Measurements from ENCODE around the gene DDX51.

The DDX51 gene

GRCh38 chr12:132178801-132179401 is 34.8 kb upstream of the DDX51 start:
- DNase-seq, result peak; percentile 61

GRCh38 chr12:132178316-132178715 is 34.2 kb upstream of the DDX51 start:
- no peak for DNase-seq

GRCh38 chr12:132176920-132177551 is 32.9 kb upstream of the DDX51 start:
- no peak for DNase-seq

- DNase-seq, result no peak
Measured at GRCh38 chr12:132176385-132176919, 32.3 kb upstream of the DDX51 start.

DNA sequence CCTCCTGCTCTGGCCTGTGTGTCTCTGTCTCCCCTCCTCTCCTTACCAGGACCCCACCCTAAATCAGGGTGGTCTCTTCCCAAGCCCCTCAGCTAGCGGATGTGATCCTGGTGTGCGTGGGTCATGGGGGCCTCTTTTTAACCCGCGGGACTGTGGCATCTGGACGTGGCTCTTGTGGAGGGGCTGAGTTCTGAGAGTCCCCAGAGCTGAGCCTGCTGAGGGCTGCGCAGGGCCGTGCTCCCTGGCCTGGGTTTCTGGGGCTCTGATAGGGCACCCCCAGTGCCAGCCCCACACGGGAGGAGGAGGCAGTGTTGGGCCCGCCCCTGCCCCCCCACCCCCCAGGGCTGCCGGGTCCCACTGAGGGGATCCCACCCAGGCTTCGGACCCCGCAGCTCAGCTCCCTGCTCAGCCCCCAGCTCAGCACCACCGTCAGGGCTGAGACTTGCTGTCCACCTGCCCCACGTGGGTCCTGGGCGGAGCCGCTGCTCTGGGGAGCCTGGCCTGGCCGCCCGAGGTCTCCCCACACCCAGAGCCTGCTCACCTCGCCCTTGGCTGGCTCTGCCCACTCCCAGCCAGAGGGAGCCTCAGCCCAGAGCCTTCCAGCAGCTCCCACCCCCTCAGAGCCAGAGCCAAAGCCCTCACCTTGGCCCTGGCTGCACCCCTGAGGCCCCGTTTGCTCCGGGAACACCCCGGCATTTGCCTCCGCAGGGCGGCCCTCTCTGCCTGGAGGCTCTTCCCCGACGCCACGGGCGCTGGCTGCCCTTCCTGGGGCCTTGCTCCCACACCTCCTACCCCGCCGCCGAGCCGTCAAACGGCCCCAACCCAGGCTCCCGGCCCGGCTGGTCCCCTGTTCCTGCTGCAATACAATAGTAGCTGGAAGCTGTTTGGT is 31.6 kb upstream of the DDX51 start:
- no peak for DNase-seq

- no peak for DNase-seq
Measured at GRCh38 chr12:132174839-132175490, 30.8 kb upstream of the DDX51 start.

DNA sequence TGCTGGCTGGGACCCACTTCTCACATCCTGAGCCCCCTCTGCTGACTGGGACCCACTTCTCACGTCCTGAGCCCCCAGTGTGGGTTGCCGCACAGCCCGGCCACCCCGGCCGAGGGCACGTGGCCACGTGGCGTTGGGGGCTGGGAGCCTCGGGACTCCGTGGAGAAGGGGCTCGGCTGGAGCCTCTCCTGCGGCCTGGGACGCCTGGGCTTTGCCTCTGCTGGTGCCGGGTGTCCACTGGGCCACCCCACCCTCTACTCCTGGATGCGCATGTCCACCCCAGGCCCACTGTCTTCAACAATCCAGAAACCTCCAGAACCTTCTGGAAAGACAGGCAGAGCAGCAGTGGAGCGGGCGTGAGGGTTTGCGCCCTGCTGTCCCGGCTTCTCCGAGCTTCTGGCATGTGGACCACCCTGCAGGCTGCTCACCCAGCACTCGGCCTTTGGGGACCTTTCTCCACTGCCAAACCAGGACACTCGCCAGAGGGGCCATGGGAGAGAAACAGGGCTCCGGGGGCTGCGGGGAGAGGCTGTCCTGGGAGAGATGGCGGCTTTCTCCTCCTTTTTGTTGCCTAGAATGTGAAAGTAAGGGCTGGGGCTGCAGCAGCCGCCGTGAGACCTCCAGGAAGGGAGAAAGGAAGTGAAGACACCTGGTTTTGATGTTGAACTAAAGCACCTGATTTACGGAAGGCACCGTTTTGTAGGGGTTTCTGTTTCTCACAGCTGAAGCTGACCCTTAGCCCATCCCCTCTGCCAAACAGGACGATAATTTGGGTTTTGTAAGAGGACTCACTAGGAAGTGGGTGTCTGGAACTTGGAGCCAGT is 30.1 kb upstream of the DDX51 start:
- no peak for DNase-seq

DNA sequence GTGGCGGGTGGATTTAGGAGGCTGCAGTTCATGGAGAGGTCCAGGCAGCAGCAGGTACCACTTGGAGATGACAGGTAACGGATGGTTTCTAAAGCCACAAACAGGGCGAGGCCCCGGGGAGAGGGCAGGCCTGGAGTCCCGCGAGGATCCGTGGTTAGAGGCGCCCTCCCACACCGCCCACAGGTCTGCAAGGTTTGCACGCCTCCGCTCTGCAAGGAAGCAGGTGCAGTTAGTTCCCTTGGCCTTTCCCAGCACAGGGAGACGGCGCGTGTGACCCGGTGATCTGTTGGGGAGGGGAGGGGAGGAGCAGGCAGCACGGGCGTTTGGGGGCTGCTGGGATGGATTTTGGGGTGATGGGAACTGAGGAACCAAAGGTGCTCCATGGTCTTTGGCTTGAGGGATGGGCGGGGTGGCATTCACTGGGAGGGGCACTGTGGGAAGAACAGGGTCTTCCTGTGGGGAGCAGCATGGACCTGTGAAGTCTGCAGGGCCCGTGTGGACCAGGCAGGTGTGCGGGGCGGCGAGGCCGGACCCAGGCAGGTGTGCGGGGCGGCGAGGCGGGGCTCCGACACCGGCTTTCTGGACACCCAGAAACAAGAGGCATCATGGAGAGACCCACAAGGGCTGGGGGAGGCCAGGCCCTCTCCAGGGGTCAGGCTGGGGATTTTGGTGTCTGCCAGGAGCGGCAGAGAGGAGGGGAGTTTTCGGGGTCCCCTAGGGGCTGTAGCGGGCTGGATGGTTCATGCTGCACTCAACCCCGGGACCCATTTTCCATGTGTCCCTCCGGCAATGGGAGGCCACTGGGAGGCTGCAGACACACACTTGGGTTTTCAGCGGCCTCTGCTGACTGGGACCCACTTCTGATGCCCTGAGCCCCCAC is 29.3 kb upstream of the DDX51 start:
- DNase-seq, result no peak

DNA sequence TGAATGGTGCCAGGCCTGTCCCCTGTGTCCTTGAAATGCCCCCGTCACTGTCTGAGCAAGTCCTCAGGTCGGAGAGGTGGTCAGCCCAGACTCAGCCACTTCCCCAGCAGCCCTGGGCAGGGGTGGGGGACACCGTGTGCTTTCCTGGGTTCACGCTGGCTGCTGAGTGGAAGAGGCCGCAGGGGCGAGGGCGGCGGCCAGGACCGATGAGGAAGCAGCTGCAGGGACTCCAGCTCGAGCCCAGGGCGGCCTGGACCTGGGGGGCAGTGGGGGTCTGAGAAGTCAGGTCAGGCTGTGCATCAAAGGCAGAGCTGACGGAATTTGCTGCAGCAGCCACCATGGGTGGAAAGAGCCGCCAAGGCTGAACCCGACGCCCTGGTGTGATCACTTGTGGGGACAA is 28.5 kb upstream of the DDX51 start:
- no peak for DNase-seq

GRCh38 chr12:132171968-132172521 is 27.9 kb upstream of the DDX51 start:
- no peak for DNase-seq

- no peak for DNase-seq
Measured at GRCh38 chr12:132171293-132171967, 27.3 kb upstream of the DDX51 start.

DNA sequence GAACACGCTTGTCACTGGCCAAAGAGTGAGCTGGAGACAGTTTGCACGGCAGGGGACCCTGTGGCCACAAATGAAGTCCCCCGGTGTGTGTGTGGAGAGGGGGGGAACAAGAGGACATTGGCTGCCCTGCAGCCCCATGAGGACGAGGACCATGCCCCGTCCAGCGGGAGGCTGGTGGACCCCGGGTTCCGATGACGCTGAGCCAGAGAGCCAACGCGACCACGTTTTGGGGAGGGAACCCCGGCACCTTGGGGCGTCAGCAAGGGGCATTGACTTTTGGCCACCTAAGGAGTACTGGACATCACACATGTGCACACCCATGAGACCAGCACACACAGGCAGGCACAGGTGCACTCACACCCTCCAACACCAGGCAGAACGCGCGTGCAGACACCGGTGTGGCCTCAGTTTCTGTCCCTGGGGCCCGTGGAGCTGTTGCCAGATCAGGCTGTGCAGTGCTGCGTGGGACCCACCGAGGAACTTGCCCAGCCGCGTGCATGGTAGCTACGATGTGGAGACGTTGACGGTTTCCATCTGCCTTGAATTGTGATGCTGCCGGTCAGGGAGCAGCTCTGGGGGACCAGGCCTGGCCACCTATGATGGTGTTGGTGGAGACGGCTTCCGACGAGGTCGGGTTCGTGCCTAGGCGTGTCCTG is 26.6 kb upstream of the DDX51 start:
- DNase-seq, result no peak

- no peak for DNase-seq
Measured at GRCh38 chr12:132170094-132170636, 26.0 kb upstream of the DDX51 start.

GRCh38 chr12:132169376-132169775 is 25.3 kb upstream of the DDX51 start:
- DNase-seq, result no peak

- DNase-seq, result no peak
Measured at GRCh38 chr12:132168311-132169031, 24.4 kb upstream of the DDX51 start.

DNA sequence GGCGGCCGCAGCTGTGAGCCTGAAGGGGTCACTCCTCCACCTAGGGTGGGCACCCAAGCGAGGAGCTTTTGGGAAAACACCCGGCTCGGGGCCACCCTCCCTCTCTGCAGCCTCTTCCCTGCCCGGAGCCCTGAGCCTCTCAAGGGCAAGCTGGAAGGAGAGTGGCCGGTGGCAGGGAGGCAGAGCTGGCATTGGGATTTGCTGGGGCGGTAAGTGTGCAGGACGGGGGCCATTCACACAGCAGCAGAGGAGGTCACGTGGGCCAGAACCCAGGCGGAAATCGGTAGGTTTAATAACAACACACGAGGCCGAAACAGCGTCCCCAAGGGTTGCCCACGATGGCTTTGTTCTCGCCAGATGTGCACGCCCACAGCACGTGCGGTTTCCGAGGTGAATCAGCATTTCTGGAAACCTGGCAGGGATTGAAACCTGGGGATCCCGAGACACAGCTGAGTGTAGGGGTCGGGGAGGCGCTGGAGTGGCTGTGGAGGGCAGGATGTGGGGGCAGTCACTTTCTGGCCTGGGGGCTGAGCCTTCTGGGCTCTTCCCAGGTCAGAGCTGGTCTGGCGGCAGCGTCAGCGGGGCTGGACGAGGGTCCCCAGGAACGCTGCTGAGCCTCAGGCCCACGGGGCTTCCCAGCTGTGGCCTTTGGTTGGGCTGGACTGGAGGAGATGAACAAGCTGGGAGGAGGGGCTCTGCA is 23.6 kb upstream of the DDX51 start:
- peak; percentile 61 for DNase-seq

DNA sequence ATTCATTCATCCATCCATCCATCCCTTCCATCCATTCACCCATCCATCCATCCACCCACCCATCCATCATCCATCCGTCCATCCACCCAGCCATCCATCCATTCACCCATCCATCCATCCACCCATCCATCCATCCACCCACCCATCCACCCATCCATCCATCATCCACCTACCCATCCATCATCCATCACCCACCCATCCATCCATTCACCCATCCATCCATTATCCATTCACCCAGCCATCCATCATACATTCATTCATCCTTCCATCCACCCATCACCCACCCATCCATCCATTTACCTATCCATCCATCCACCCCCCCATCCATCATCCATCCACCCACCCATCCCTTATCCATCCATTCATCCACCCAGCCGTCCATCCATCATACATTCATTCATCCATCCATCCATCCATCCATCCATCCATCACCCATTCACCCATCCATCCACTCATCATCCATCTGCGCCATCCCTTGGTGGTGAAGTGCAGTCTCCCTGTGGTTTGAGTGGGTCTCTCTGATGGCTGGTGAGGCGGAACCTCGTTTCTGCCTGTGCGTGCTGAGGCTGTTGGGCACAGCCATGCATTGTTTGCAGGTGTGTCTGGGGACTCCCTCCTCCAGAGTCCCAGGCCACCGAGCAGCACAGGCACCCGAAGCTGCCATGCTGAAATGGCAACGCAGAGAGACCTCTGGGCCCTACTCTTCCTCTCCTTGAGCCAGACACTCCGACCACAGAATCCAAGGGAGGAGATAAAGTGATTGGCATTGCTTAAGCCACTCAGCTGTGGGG is 22.9 kb upstream of the DDX51 start:
- no peak for DNase-seq
